HG03025 (cell line): ENCODE data around the gene SUN1.
"Not testable (repeated sequence)": the region's sequence is repeated elsewhere in the genome, so short reads cannot be mapped to it uniquely, and the experiment has no call there.

Source experiments
- ATAC-seq: cut with Tn5 transposase; IDR thresholded peaks from one replicate; pipeline ENCODE4 v1.9.1; 2021; ENCODE audit warnings: mild to moderate bottlenecking, moderate library complexity; ENCODE audit not compliant: unreplicated experiment, low FRiP score

The SUN1 gene

GRCh38 chr7:851204-851603, 18.9 kb downstream of the SUN1 start:
- ATAC-seq, result no peak

- ATAC-seq, result no peak
These were observed 21.3 kb downstream of the SUN1 start for GRCh38 chr7:853366-854117.

GRCh38 chr7:854118-854775, 22.0 kb downstream of the SUN1 start:
- no peak for ATAC-seq

GRCh38 chr7:855686-856369, 23.6 kb downstream of the SUN1 start:
- no peak for ATAC-seq

- ATAC-seq, result no peak
These were observed 24.3 kb downstream of the SUN1 start for GRCh38 chr7:856444-857095.

GRCh38 chr7:857661-858060, 25.4 kb downstream of the SUN1 start:
- no peak for ATAC-seq

GRCh38 chr7:859359-860030, 27.2 kb downstream of the SUN1 start:
- ATAC-seq, result no peak

- no peak for ATAC-seq
These were observed 27.9 kb downstream of the SUN1 start for GRCh38 chr7:860149-860548.

GRCh38 chr7:861222-861621, 28.9 kb downstream of the SUN1 start:
- no peak for ATAC-seq

- ATAC-seq, result no peak
These were observed 29.9 kb downstream of the SUN1 start for GRCh38 chr7:862157-862556.

GRCh38 chr7:863106-863505, 30.8 kb downstream of the SUN1 start:
- ATAC-seq, result no peak

GRCh38 chr7:865921-866320, 33.6 kb downstream of the SUN1 start:
- no peak for ATAC-seq

GRCh38 chr7:867001-867405, 34.7 kb downstream of the SUN1 start:
- ATAC-seq, result no peak

GRCh38 chr7:867406-868188, 35.3 kb downstream of the SUN1 start:
- no peak for ATAC-seq

GRCh38 chr7:868189-868486, 35.9 kb downstream of the SUN1 start:
- ATAC-seq, result no peak

- ATAC-seq, result no peak
These were observed 37.1 kb downstream of the SUN1 start for GRCh38 chr7:869348-869747.

- ATAC-seq, result no peak
These were observed 39.7 kb downstream of the SUN1 start for GRCh38 chr7:871900-872537.

- ATAC-seq, result not testable (repeated sequence)
These were observed 40.4 kb downstream of the SUN1 start for GRCh38 chr7:872685-873084.

GRCh38 chr7:873367-874002, 41.2 kb downstream of the SUN1 start:
- ATAC-seq, result no peak
